Measurements from ENCODE around the gene FAM20C. TPM values are rescaled to one million over a fixed set of nuclear protein-coding genes. Genes with fewer than 3 reads are reported as not detected.
A peak's percentile ranks its signal among the peaks of the same experiment; 100 is the strongest.

The FAM20C gene
- total and polyA plus RNA-seq, 4 donors: 17.3 to 86.9 (median 45.9) TPM

GRCh38 chr7:236967-237366 is 44.6 kb downstream of the FAM20C start:
- DNase-seq (no peak), ATAC-seq (ENCODE audit: insufficient read depth, low FRiP score) (no peak)
- TF ChIP-seq CTCF (IDR thresholded peaks at IDR 0.05; ENCODE audit: control extremely low read depth, extremely low read depth): no peak
- Histone ChIP-seq H3K27ac (ENCODE audit: low read depth in 1 of 2, low read length in 1 of 2) (no peak overlapping the region), H3K9me3 (ENCODE audit: control insufficient read depth in 4 of 4, insufficient read depth in 3 of 4, low read length in 3 of 4) (no peaks in the 10 kb centered on the region), H3K9ac (ENCODE audit: insufficient read depth in 1 of 2, low read length in 2 of 2) (no peak overlapping the region), H3K36me3 (ENCODE audit: control insufficient read depth in 4 of 4, insufficient read depth in 4 of 4, low read length in 4 of 4) (peaks cover 0 to 8% (median under 1%) of the 10 kb centered on the region in 4 donors), H3K27me3 (ENCODE audit: control insufficient read depth in 3 of 3, insufficient read depth in 3 of 3, low read length in 2 of 3) (peaks cover 0 to 4% (median 0%) of the 10 kb centered on the region in 3 donors), H3K4me1 (ENCODE audit: control insufficient read depth in 5 of 5, insufficient read depth in 5 of 5, low read length in 5 of 5) (peaks cover 0 to 36% (median 23%) of the 10 kb centered on the region in 5 donors), H3K4me3 (no peak overlapping the region)
- 94% methylated on average over 8 of the region's 8 CpGs for WGBS, 2 donors

- no peak overlapping the region for H3K4me3 ChIP-seq
- H3K27ac ChIP-seq (ENCODE audit: low read depth in 1 of 2, low read length in 1 of 2): no peak overlapping the region
- ATAC-seq (ENCODE audit: insufficient read depth, low FRiP score) (no peak), DNase-seq (peak in 2 of 3 donors; percentile 22 to 29)
- 84 to 90% methylated on average over 7 of the region's 7 CpGs for WGBS, 2 donors
- no peak for TF ChIP-seq CTCF (IDR thresholded peaks at IDR 0.05; ENCODE audit: control extremely low read depth, extremely low read depth)
- H3K27me3 ChIP-seq (ENCODE audit: control insufficient read depth in 3 of 3, insufficient read depth in 3 of 3, low read length in 2 of 3): peaks cover 0 to 4% (median 0%) of the 10 kb centered on the region in 3 donors
- H3K36me3 ChIP-seq (ENCODE audit: control insufficient read depth in 4 of 4, insufficient read depth in 4 of 4, low read length in 4 of 4): peaks cover 0 to 8% (median under 1%) of the 10 kb centered on the region in 4 donors
- no peak overlapping the region for H3K9ac ChIP-seq (ENCODE audit: insufficient read depth in 1 of 2, low read length in 2 of 2)
- peaks cover 0 to 36% (median 23%) of the 10 kb centered on the region in 5 donors for H3K4me1 ChIP-seq (ENCODE audit: control insufficient read depth in 5 of 5, insufficient read depth in 5 of 5, low read length in 5 of 5)
- no peaks in the 10 kb centered on the region for H3K9me3 ChIP-seq (ENCODE audit: control insufficient read depth in 4 of 4, insufficient read depth in 3 of 4, low read length in 3 of 4)
Observed at GRCh38 chr7:237385-237784, 45.0 kb downstream of the FAM20C start.

GRCh38 chr7:240146-240676 is 47.8 kb downstream of the FAM20C start:
- no peaks in the 10 kb centered on the region for H3K27me3 ChIP-seq (ENCODE audit: control insufficient read depth in 3 of 3, insufficient read depth in 3 of 3, low read length in 2 of 3)
- peak; percentile 9 for ATAC-seq (ENCODE audit: insufficient read depth, low FRiP score)
- H3K9me3 ChIP-seq (ENCODE audit: control insufficient read depth in 4 of 4, insufficient read depth in 3 of 4, low read length in 3 of 4): no peaks in the 10 kb centered on the region
- no peak overlapping the region for H3K4me3 ChIP-seq
- H3K9ac ChIP-seq (ENCODE audit: insufficient read depth in 1 of 2, low read length in 2 of 2): no peak overlapping the region
- DNase-seq: peak in 2 of 3 donors; percentile 46 to 74
- TF ChIP-seq CTCF (IDR thresholded peaks at IDR 0.05; ENCODE audit: control extremely low read depth, extremely low read depth): no peak
- H3K27ac ChIP-seq (ENCODE audit: low read depth in 1 of 2, low read length in 1 of 2): no peak overlapping the region
- H3K4me1 ChIP-seq (ENCODE audit: control insufficient read depth in 5 of 5, insufficient read depth in 5 of 5, low read length in 5 of 5): peaks cover 0 to 11% (median 5%) of the 10 kb centered on the region in 5 donors
- H3K36me3 ChIP-seq (ENCODE audit: control insufficient read depth in 4 of 4, insufficient read depth in 4 of 4, low read length in 4 of 4): peaks cover 0 to 8% (median 2%) of the 10 kb centered on the region in 4 donors
